NK-92 (cell line): ENCODE measurements around the gene ZNF544.
"Not testable (repeated sequence)": the region's sequence is repeated elsewhere in the genome, so short reads cannot be mapped to it uniquely, and the experiment has no call there.

Experiments
- DNase-seq: peaks from one replicate; lab custom pipeline; 2025; ENCODE audit not compliant: unreplicated experiment; lab: John Stamatoyannopoulos, UW

The ZNF544 gene

GRCh38 chr19:58252102-58252685, 23.5 kb downstream of the ZNF544 start:
- no peak for DNase-seq

DNA sequence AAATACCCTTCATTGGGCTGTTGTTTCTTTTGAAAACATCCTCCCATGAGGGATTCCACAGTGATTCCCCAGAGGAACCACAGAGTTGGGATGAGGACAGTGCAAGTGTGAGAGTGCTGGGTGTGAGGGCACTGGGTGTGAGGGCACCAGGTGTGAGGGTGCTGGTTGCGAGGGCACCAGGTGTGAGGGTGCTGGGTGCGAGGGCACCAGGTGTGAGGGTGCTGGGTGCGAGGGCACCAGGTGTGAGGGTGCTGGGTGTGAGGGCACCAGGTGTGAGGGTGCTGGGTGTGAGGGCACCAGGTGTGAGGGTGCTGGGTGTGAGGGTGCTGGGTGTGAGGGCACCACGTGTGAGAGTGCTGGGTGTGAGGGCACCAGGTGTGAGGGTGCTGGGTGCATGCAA, 29.5 kb downstream of the ZNF544 start:
- not testable (repeated sequence) for DNase-seq

DNA sequence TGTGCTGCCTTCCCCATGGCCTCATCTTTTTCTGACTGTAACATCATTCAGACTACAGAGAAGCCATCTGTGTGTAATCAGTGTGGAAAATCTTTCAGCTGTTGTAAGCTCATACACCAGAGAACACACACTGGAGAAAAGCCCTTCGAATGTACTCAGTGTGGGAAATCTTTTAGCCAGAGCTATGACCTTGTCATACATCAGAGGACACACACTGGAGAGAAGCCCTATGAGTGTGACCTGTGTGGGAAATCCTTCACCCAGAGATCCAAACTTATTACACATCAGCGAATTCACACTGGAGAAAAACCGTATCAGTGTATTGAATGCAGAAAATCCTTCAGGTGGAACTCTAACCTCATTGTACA, 32.9 kb downstream of the ZNF544 start:
- DNase-seq = no peak

GRCh38 chr19:58261968-58262921, 33.5 kb downstream of the ZNF544 start:
- DNase-seq = no peak

- no peak for DNase-seq
These were observed 34.2 kb downstream of the ZNF544 start for GRCh38 chr19:58262922-58263296.

GRCh38 chr19:58265100-58265499, 36.4 kb downstream of the ZNF544 start:
- DNase-seq = no peak

DNA sequence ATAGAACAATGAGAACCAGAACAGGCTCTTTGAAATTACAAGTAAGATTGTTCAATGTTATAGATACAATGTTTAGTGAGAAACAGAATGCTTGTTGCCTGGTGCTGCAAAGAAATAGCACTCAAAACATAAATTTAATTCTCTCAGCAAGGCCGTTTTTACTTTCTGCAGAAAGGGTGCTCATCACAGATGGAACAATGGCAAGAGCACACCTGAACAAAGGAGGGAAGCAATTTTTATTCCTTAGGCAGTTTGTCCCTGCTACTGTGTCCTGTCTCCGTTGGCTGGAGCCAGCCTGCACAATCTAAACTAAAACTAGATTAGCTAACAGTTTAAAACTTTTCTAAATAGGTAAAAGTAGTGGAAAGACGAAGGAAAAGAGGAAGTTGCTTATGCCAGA, 39.6 kb downstream of the ZNF544 start:
- DNase-seq = no peak

- DNase-seq = no peak
These were observed 46.1 kb downstream of the ZNF544 start for GRCh38 chr19:58274771-58275201.

- no peak for DNase-seq
These were observed 46.9 kb downstream of the ZNF544 start for GRCh38 chr19:58275564-58275963.

- no peak for DNase-seq
These were observed 48.5 kb downstream of the ZNF544 start for GRCh38 chr19:58277197-58277596.

DNA sequence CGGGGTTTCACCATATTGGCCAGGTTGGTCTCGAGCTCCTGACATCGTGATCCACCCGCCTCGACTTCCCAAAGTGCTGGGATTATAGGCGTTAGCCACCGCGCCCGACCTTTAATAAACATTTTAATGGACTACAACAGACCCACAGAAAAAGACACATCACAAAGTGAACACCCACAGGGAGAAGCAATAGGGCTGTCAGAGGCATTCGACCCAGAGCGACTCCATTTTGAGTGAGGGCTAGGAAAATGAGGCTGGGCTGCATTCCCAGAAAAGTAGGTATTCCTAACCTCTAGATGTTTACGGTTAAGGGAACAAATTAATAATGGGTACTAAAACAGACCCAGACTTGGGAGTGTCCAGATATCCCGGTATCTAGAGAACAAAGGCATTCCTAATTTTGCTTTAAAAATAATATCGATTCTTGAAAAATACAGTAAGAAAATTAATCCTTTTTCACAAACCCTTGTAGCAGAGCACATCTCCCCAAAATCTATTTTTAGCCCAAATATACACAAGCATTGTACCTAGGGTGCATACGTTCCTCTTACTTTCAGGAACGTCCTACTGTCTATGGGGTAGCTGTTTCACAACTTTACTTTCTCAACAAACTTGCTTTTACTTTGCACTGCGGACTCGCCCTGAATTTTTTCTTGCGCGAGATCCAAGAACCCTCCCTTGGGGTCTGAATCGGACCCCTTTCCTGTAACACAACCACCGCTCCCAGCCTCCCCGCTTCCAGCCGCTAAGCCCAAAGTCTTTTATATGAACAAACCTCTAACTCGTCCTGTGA, 49.2 kb downstream of the ZNF544 start:
- no peak for DNase-seq

- DNase-seq = peak; percentile 88
These were observed 49.9 kb downstream of the ZNF544 start, which contains the start of gene ZNF8 for GRCh38 chr19:58278541-58279041. Gene ZNF8 (plus strand): TSS chr19:58278955. CDS start chr19:58279082, 127 bp downstream.

- DNase-seq = no peak
These were observed 50.6 kb downstream of the ZNF544 start for GRCh38 chr19:58279042-58279924.

DNA sequence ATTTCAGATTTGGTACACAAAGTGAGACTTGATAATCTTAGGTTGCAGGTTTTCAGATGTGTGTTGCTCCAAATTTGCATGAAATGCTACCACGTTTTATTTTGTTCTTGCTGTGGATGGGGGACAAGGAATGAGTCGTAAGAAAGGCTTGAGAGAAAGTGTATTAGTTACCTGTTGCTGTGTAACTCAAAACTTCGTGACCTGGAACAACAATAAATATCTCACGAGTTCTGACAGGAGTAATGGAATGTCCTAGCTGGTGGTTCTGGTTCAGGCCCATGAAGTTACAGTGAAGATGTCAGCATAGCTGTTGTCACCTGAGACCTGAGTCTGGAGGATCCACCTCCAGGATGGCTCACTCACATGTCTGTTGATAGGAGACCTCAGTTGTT, 51.2 kb downstream of the ZNF544 start:
- DNase-seq = no peak

DNA sequence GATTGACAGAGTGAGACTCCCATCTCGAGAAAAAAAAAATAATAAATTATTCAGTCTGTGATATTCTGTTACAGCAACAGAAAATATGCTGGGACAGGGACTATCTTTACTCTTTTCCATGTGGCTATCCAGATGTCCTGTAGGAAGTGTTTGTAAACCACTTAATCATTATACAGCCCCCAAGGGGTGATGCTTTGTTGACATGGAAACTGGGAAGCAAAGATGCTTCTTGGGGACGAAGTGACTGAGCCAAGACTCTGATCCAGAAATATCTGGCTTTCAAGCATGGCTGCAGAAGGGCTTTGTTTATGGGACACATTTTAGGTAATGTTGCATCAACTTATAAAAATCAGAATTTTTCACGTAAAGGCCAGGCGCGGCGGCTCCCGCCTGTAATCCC, 55.5 kb downstream of the ZNF544 start:
- no peak for DNase-seq

DNA sequence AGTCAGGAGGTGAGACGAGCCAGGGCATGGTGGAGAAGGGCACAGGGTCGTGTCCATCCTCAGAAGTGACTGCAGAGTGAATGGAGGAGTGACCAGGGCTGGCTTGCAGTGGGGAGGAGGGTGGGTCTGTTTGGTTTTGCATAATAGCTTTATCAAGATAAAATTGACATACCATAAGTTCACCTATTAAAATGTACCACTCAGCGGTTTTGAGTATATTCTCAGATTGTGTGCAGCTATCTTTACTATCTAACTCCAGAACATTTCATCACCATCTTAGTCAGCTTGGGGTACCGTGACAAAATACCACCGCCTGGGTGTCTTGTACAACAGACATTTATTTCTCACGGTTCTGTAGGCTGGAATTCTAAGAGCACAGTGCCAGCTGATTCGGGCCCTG, 63.2 kb downstream of the ZNF544 start:
- no peak for DNase-seq

DNA sequence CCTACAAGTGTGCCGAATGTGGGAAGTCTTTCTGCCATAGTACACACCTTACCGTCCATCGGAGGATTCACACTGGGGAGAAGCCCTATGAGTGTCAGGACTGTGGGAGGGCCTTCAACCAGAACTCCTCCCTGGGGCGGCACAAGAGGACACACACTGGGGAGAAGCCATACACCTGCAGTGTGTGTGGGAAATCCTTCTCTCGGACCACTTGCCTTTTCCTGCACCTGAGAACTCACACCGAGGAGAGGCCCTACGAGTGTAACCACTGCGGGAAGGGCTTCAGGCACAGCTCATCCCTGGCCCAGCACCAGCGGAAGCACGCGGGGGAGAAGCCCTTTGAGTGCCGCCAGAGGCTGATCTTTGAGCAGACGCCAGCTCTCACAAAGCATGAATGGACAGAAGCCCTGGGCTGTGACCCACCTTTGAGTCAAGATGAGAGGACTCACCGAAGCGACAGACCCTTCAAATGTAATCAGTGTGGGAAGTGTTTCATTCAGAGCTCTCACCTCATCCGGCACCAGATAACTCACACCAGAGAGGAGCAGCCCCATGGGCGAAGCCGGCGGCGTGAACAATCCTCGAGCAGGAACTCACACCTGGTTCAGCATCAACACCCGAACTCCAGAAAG, 66.1 kb downstream of the ZNF544 start:
- DNase-seq = no peak

DNA sequence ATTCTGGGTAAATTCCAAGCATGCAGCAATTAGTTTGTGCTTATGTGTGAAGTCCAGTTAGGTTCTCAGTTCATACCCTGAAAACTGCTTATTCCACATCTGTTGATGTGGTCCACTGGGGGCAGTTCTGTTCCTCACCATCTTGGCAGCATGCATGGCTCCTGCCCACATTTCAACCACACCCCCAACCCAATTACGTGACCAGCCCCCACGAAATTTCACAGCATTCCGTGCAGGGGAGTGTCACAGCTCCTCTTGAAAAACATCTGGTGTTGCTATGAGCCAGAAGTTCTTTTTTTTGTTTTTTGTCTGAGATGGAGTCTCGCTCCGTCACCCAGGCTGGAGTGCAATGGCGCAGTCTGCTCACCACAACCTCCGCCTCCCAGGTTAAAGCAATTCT, 67.4 kb downstream of the ZNF544 start:
- no peak for DNase-seq

DNA sequence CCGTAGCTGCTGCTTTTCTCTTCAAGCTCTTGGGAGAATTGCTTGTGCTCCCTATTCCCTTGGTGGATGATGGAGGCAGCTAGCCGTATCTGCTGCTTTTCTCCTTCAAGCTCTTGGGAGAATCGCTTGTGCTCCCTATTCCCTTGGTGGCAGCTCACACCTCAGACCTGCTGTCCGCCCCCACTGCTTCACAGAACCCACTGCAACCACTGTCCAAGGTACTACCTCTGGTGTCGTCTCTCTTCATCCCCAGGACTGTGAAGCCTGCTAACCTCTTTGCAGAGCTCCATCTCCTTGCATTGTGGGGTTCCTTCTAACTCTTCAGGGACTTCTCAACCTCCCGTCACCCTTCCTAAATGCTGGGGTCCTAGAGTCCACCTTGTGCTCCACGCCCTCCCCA, 71.9 kb downstream of the ZNF544 start:
- no peak for DNase-seq

GRCh38 chr19:58304255-58304654, 75.5 kb downstream of the ZNF544 start:
- DNase-seq = no peak
